ENCODE measurements around the gene RNFT2.
"Not testable (repeated sequence)": the region's sequence is repeated elsewhere in the genome, so short reads cannot be mapped to it uniquely, and the experiment has no call there.

The RNFT2 gene

DNA sequence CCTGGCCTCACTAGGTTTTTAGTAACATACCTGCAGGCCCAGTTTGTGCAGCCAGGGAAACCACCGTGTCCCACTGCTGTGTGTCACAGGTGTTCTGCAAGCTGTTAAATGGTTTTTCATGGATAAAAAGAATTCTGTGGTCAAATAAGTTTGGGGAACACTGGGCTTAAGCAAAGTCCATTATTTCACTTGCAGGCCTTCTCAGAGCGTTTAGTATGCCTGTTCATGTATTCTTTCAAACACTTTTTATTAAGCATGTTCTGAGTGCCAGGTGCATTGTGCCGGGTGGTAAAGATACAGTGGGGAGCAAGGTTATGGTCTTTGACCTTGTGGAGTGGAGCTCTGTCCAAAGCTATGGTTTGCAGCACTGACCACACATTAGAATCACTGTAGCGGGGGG, 7.4 kb downstream of the RNFT2 start:
- no peak for DNase-seq

DNA sequence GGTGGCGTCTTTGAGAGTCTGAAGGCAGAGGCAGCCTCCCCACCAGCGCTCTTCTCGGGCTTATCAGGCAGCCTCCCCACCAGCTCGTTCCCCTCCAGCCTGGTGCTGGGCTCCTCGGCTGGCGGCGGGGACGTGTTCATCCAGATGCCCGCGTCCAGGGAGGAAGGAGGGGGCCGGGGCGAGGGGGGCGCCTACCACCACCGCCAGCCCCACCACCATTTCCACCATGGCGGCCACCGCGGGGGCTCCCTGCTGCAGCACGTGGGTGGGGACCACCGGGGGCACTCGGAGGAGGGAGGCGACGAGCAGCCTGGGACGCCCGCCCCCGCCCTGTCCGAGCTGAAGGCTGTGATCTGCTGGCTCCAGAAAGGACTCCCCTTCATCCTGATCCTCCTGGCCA, 11.8 kb downstream of the RNFT2 start:
- no peak for DNase-seq

DNA sequence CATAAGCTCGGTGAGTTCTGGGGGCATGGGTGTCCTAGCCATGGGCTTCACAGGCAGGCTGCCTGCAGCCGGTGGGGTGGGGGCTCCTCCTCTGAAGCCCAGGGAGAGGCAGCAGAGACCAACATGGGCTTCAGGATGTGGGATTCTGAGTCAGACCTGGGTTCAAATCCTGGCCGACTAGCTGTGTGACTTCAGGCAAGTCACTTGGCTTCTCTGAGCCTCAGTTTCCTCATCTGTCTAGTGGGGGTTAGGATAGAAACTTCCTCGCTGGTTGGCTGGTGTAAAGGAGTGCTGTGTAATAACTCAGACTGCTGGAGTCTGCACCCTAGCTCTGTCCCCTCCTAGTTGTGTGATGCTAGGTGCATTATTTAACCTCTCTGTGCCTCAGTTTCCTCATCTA, 12.2 kb downstream of the RNFT2 start:
- no peak for DNase-seq

DNA sequence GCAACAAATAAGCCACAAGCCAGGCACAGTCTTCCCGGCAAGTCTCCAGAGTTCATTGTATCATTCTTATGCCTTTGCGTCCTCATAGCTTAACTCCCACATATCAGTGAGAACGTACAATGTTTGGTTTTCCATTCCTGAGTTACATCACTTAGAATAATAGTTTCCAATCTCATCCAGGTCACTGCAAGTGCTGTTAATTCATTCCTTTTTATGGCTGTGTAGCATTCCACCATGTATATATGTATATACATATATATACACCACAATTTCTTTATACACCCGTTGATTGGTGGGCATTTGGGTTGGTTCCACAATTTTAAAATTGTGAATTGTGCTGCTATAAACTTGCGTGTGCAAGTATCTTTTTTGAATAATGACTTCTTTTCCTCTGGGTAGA, 16.0 kb downstream of the RNFT2 start:
- not testable (repeated sequence) for DNase-seq

DNA sequence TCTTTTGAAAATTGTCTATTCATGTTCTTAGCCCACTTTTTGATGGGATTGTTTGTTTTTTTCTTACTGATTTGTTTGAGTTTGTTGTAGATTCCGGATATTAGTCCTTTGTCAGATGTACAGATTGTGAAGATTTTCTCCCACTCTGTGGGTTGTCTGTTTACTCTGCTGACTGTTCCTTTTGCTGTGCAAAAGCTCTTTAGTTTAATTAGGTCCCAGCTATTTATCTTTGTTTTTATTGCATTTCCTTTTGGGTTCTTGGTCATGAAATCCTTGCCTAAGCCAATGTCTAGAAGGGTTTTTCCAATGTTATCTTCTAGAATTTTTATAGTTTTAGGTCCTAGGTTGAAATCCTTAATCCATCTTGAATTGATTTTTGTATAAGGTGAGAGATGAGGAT, 16.7 kb downstream of the RNFT2 start:
- DNase-seq, result not testable (repeated sequence)

DNA sequence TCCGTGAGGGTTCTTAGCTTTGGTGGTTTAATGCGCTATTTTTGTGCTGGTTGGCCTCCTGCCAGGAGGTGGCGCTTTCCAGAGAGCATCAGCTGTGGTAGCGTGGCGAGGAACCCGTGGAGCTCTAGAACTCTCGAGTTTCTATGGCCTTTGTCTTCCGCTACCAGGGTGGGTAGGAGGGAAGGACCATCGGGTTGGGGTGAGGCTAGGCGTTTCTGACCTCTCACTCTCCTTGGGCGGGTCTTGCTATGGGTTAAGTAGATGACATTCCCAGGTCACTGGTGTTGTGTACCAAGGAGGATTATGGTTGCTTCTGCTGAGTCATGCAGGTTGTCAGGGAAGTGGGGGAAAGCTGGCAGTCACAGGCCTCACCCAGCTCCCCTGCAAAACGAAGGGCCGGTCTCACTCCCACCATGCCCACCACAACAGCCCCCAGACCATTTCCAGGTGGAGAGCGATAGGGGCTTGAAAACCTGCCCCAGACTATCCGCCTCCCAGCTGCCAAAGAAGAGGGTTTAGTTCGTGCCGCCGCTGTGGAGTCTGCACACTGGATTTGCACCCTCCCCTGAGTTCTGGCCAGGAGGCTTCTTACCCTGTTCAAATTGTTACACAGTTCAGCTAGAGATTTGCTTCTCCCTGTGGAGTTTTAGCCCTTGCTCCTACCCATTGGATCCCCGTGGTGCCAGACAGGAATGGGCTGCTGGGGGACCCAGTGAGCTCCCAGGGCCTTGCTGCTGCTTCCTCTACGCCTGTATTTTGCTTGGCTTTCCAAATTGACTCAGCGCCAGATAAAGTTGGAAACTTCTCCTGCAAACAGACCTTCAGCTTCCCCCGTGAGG, 21.9 kb downstream of the RNFT2 start:
- DNase-seq, result peak; percentile 9

DNA sequence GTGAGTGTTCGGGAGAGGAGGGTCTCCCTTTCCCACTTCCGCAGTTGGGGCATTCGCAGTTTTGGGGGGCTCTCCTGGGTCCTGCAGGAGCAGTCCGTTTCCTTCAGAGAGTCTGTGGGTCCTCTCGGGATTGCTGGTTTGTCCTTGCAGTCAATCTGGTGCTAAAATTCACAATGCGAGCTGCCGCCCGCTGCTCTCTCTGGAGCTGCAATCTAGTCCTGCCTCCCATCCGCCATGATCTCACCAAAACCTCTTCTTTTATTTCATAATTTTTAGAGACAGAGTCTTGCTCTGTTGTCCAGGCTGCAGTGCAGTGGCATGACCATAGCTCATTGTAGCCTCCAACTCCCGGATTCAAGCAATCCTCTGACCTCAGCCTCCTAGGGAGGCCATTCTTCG, 22.5 kb downstream of the RNFT2 start:
- no peak for DNase-seq

DNA sequence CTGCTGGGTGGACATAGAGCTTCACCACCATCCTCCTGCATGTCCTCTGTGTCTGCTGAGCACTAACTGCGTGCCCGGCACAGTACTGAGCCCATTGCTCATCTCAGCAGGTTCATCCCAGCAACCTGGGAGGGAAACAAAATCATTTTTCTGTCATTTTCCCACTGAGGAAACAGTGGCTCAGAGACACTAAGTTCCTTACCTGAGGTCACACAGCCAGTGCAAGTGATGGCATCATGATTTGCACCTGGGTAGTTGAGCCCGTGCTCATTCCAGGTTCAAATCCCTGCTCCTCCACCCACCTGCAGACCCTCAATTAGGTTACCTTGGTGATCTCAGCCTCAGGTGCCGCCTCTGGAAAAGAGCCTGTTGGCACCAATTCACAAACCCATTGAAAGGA, 23.4 kb downstream of the RNFT2 start:
- no peak for DNase-seq

DNA sequence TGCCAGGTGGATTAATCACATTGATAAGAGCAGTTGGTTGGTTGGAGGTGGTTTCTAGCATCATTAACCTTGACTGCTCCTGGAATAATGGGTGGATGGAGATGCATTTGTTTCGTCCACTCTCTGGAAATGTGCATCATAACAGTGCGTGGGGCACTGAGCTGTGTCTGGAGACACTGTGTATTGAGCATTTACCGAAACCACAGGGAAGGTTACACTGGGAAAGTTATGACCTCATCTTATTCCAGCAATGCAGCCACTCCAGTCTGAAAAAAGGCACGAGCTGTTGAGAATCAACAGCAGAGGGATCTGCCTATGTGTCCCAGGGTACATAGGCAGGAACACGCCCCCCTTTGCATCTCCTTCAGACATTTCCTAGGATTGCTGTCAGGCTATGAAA, 27.2 kb downstream of the RNFT2 start:
- DNase-seq, result no peak

DNA sequence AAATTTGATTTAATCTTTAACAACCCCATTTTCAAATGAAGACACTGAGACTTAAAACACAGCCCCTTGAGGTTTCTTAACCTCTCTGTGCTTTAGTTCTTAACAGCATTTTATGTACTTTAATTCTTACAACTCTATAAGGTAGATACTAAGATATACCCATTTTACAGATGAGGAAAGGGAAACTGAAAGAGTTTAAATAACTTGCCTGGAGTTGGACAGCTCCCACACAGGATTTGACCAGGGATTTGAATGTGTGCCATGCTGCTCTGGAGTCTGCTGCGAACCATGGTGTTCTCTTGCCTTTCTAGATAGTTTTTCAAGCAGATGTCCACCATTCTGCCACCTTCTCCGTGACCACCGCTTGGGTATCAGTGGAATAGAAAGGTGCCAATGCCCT, 28.2 kb downstream of the RNFT2 start:
- no peak for DNase-seq

DNA sequence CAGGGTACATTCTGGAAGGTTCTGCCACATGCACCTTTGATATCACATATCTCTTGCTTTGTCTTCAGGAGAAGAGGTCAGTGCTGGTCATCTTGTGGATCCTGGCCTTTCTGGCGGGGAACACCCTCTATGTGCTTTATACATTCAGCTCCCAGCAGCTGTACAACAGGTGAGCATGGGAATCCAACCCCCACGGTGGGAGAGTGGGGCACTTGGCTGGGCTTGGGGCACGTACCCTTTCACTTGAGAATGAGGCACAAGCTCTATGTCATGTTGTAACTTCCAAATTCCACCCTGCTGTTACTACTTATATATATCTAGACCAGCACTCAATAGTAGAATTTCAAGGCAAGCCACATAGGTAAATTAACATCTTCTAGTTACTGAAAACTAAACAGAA, 28.6 kb downstream of the RNFT2 start:
- DNase-seq, result no peak

DNA sequence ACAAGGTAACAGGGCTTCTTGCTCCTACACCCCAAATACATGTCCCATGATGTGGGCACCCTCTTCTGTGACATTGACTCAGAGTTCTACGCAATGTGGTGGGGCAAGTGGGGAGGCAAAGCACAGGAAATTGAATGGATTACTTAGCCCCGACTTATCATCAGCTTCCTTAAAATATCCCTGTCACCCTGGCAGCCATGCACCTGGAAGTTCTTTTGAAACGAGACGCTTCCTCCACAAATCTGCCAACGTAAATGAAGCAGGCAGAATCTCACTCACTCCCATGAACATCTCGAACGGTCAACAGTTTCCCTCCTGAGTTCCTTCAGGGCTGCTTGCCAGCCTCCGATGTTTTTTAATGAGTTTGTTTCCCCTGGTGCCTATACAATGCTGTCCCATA, 33.5 kb downstream of the RNFT2 start:
- no peak for DNase-seq

DNA sequence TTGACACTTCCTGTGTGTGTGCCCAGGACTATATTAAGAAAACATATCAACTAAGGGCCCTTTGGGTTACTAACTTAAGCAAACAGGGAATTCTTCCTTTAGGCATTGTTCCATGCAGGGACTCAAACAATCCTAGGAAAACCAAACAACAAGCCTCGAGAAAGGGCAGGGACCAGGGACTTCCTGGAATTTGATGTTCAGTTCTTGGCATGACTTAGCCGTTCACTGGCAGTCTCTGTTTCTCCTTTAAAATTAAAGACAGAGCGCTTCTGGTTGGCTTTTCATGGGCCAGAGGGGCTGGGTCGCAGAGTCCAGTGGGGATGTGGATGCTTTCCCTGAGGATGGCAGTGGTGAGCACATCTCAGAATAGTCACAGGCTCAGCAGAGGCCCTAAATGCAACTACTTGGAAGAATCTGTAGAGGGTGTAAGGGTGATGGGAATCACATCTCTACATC, 35.2 kb downstream of the RNFT2 start:
- no peak for DNase-seq

DNA sequence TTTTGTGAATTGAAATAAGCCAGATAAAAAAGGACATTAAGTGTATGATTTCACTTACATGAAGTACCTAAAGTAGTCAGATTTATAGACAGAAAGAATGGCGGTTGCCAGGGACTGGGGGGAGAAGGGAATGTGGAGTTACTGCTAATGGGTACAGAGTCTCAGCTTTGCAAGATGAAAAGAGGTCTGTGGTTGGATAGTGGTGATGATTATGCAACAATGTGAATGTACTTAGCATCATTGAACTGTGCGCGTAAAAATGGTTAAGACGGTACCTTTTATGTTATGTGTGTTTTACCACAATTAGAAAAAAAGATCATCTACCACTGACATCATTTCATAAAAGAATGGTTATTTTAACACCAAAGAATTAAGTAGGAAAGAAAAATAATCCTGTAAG, 35.9 kb downstream of the RNFT2 start:
- no peak for DNase-seq

DNA sequence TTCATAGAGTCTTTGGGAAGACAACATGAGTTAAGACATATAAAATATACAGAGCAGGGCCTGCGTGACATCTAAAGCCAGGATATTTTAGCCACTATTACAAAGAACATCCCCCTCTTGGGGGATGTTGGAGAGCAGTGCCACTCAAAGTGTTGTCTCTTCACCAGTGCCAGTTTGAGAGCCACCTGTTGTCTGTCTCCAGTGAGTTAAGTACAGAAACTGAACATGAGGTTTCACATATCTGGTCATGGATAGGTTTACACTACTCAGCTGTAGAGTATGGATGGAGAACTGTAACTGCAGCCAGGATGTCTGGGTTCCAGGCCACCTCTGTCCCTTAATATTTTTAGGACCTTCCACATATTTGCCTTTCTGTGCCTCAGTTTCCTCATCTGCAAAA, 39.1 kb downstream of the RNFT2 start:
- DNase-seq, result no peak

DNA sequence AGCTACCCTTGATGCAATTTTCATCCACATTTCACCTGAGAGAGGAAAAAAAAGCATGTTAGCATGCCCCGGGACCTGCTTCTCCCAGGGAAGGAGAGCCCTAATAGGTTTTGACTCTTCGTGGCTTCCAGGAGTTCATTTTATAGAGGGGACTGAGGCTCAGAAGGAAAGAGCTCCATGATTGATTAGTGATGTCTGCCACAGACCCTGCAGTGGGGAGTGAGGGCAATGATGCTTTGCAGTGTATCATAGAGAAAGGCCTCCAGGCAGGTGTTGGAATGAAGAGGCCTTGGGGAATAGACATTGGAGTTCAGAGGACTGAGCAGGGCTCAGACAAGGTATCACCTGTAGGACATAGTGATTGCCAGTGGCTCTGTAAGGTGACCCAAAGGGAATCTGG, 41.5 kb downstream of the RNFT2 start:
- DNase-seq, result no peak

DNA sequence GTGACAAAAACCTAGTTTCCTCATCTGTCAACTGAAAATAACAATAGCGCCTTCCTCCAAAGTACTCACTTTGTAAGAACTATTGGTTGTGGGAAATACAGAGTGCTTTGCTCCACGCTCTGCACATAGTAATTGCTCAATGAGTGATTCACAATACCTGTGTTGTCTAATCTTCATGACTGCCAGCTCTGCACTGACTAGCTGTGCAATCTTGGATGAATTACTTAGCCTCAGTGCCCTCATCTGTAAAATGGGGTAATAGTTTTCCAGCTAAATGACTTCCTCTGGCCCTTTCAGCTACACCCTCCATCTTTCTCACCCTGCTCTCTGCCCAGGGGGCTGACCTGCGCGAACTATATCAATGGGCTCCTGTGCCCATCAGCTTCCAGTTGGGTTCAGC, 42.8 kb downstream of the RNFT2 start:
- no peak for DNase-seq

DNA sequence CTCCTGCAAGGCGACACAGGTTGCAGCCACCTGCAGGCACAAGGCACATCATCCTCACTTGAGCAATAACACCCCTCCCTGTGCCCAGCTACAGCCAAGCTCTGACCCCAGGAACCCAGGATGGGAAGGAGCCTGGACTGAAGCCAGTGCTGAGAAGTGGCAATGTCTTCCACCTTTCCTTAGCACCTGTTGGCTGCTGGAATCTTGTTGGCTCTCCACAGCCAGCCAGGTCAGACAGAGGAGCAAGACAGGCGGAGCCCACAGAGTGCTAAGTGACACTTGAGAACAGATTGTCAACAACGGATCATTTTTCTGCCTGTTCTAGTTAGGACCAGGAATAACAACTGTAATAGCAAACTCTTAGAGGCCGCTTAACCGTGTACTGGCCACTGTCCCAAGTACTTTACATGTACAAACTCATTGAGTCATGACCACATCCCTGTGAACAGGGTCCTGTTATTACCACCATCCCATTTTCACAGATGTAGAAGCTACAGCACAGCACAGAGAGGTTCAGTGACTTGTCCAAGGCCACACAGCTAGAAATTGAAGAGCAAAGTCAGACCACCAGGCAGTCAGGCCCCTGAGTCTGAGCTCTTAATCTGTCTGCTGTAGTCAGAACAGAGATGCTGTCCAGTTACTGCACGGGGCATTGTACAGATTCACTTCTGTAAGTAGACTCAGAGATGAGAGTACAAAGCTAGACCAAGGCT, 45.6 kb downstream of the RNFT2 start:
- no peak for DNase-seq

DNA sequence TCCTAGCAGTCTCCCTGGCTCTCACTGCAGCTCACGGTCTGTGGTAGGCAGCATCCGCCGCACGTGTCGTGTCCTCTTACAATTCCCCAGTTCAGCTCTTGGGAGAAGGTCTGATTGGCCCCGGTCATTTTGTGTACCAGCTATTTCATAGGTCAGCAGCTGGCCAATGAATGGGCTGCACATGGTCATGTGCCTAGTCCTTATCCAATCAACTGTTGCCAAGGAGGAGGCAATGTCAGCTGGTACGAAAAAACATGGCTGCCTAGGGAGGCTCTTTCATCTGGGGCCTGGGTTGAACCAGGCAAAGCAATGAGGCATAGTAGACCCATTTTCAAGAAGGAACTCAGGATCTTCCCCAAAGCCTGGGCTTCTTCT, 46.1 kb downstream of the RNFT2 start:
- DNase-seq, result no peak

DNA sequence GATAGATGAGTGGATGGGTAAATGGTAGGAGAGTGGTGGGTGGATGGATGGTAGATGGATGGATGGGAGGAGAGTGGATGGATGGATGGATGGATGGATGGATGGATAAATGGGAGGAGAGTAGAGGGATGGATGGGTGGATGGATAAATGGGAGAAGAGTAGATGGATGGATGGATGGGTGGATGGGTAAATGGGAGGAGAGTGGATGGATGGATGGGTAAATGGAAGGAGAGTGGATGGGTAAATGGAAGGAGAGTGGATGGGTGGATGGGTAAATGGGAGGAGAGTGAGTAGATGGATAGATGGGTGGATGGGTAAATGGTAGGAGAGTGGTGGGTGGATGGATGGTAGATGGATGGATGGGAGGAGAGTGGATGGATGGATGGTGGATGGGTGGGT, 51.4 kb downstream of the RNFT2 start:
- not testable (repeated sequence) for DNase-seq

DNA sequence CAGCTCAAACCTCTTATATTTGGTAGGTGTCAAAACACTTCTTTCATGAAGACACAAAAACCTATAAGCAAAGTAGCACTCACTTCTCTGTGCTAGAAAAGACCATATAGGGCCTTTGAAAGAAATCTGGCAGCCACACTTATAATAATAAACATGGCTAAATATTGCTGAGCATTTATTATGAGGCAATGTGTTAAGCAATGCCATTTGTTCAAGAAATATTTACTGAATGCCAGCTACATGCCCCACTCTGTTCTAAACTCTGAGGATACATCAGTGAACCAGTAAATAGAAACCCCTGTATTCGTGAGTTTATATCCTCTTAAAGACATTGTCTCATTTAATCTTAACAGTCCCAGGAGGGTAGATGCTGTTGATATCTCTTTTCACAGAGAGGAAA, 52.0 kb downstream of the RNFT2 start:
- DNase-seq, result no peak

DNA sequence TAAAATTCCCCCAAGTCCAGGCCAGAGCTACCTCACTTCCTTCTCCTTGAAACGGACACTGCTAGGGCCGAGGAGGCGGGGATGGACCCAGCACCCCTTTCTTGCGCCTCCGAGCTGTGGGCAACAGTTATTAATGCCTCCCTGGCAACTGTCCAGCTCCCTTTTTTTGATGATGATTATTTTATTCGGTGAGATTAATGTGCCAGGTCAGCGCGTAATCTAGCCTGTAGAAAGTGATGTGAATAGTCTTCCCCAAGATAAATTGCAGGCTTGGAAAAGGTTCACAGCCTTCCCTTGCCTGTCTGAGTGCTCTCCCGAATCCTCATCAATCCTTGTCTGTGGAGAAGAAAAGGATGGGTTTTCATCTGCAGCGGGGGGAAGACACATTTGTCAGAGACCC, 54.3 kb downstream of the RNFT2 start:
- no peak for DNase-seq

DNA sequence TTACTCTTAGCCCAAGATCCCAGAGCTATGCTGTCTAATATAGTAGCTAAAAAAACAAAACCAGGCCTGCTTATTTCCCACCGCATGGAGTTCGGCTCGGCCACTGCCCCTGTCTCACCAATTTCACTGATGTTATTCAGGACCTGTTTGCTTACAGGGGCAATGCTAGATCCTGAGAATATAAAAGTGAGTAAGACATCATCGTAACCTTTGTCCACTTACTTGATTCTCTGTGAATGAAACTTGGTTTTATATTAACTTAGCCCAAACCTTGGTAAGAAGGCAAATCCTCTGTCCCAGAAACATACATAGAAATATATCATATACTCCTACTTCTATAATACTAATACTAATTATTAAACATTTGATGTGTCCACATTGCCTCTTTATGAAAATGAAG, 56.6 kb downstream of the RNFT2 start:
- DNase-seq, result no peak

DNA sequence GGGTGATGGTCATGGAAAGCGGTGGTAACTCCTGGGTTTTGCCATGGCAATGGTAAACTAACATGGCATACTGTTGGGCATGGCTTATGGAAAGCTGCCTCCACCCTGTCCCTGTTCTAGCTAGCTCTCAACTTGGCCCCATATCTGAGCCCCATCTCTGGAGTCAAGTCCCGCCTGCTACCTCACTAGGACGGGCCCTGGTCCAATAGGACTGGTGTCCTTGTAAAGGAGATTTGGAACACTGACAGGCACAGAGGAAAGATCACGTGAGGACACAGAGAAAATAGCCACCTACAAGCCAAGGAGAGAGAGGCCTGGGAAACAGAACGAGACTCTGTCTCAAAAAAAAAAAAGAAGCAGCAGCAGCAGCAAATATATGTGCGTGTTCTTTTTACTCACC, 59.8 kb downstream of the RNFT2 start:
- no peak for DNase-seq

DNA sequence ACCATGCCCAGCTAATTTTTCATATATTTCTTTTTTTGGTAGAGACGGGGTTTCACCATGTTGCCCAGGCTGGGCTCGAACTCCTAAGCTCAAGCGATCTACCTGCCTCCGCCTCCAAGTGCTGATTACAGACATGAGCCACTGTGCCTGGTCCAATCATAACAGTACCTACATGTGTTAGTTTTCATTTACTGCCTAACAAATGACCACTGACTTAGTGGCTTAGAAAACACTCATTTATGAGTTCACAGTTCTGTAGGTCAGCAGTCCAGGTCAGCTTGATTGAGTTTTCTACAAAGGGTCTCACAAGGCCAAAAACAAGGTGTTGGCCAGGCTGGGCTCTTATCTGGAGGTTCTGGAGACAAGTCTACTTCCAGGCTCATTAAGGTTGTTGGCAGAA, 60.6 kb downstream of the RNFT2 start:
- DNase-seq, result no peak
